Measurements from ENCODE around the gene MANEA. TPM values are rescaled to one million over a fixed set of nuclear protein-coding genes. Genes with fewer than 3 reads are reported as not detected.
A peak's percentile ranks its signal among the peaks of the same experiment; 100 is the strongest.
"Not testable (repeated sequence)": the region's sequence is repeated elsewhere in the genome, so short reads cannot be mapped to it uniquely, and the experiment has no call there.

The MANEA gene
- total and polyA plus RNA-seq, 3 experiments from 2014 or later = 5.0 to 23.1 (median 19.3) TPM

DNA sequence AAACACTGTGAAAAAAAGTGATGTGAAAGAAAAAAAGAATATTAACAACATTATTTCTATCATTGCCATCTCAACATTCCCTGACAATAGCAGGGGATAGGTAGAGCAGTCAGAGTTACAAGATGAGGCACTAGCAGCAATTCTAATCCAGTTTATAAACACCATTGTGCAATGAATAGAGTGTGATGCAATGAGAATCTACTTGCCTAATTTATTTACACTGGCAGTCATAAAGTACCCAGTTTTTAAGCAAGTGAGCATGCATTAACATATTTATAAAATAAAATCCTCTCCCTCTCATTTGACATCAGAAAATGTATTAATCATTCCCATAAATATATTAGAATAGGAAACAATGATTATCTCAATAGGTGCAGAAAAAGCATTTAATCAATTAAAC is 2.5 kb upstream of the MANEA start:
- ChIA-PET POLR2A (no interaction called here), CTCF (no interaction called here)
- Mint-ChIP-seq H3K4me1 (peaks cover 59 to 84% (median 79%) of the 10 kb centered on the region in 3 donors), H3K27ac (peak overlapping the region in 1 of 8 donors; percentile 25), H3K27me3 (peaks cover 0 to 2% of the 10 kb centered on the region in 2 donors), H3K36me3 (peaks cover 0 to 17% (median 3%) of the 10 kb centered on the region in 3 donors), H3K9me3 (no peaks in the 10 kb centered on the region), H3K4me3 (peak overlapping the region in 6 of 7 donors; percentile 51 to 100 (median 86))
- no peaks in the 10 kb centered on the region for H3K27me3 ChIP-seq (ENCODE audit: insufficient read depth, low read length, poor library complexity, severe bottlenecking)
- H3K27ac ChIP-seq (ENCODE audit: low read depth, low read length) = no peak overlapping the region
- no peaks in the 10 kb centered on the region for H3K36me3 ChIP-seq (ENCODE audit: insufficient read depth, low read length)
- DNase-seq = no peak
- peaks cover 28% of the 10 kb centered on the region for H3K4me1 ChIP-seq (ENCODE audit: insufficient read depth, low read length)
- H3K4me3 ChIP-seq (ENCODE audit: low read length) = no peak overlapping the region
- no peaks in the 10 kb centered on the region for H3K9me3 ChIP-seq (ENCODE audit: low read length)

GRCh38 chr6:95576218-95576997 is 927 bp upstream of the MANEA start:
- DNase-seq = peak in 2 of 5 donors; percentile 22 to 40
- H3K9me3 ChIP-seq (ENCODE audit: low read length) = no peaks in the 10 kb centered on the region
- Mint-ChIP-seq H3K27me3 (peaks cover 0 to 2% of the 10 kb centered on the region in 2 donors), H3K4me1 (peaks cover 52 to 85% (median 81%) of the 10 kb centered on the region in 3 donors), H3K4me3 (peak overlapping the region; percentile 94 to 100 (median 98)), H3K36me3 (peaks cover 0 to 15% (median 2%) of the 10 kb centered on the region in 3 donors), H3K9me3 (no peaks in the 10 kb centered on the region), H3K27ac (peak overlapping the region; percentile 84 to 99 (median 98))
- ChIA-PET CTCF (no interaction called here), POLR2A (interaction anchor here (1.2 to 1.8 kb wide), 2 partner anchors 44 to 946 kb away, joined by 3 to 8 read pairs; partner anchors contain the start of gene UFL1)
- H3K4me3 ChIP-seq (ENCODE audit: low read length) = peak overlapping the region; percentile 82
- peak overlapping the region; percentile 87 for H3K27ac ChIP-seq (ENCODE audit: low read depth, low read length)
- peaks cover 28% of the 10 kb centered on the region for H3K4me1 ChIP-seq (ENCODE audit: insufficient read depth, low read length)
- H3K36me3 ChIP-seq (ENCODE audit: insufficient read depth, low read length) = no peaks in the 10 kb centered on the region
- H3K27me3 ChIP-seq (ENCODE audit: insufficient read depth, low read length, poor library complexity, severe bottlenecking) = no peaks in the 10 kb centered on the region

DNA sequence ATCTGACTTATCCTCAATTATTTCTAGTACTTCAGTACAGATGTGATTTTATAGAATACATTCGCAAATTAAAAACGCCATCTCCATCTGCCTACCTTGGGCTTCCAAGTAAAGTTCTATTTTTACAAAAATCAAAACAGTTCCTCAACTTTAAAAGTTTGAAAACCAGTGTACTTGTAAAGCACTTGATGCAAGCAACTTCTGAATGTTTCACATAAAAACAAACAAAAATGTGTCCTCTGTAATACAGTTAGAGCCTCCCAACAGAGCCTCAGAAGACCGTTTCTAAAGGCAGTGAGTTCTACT is 384 bp upstream of the MANEA start:
- DNase-seq = no peak
- H3K4me1 ChIP-seq (ENCODE audit: insufficient read depth, low read length) = peaks cover 28% of the 10 kb centered on the region
- CTCF ChIA-PET = no interaction called here
- H3K27me3 ChIP-seq (ENCODE audit: insufficient read depth, low read length, poor library complexity, severe bottlenecking) = no peaks in the 10 kb centered on the region
- no peaks in the 10 kb centered on the region for H3K9me3 ChIP-seq (ENCODE audit: low read length)
- H3K27me3 Mint-ChIP-seq = peaks cover 0 to 2% of the 10 kb centered on the region in 2 donors
- H3K4me1 Mint-ChIP-seq = peaks cover 48 to 80% (median 79%) of the 10 kb centered on the region in 3 donors
- POLR2A ChIA-PET = interaction anchor here (1.1 to 1.8 kb wide), 4 partner anchors 44 to 1348 kb away, joined by 3 to 8 read pairs (median 4); partner anchors contain the start of genes KLHL32 and UFL1
- H3K36me3 Mint-ChIP-seq = peaks cover 0 to 16% (median 0%) of the 10 kb centered on the region in 3 donors
- H3K4me3 ChIP-seq (ENCODE audit: low read length) = peak overlapping the region; percentile 82
- H3K27ac Mint-ChIP-seq = peak overlapping the region; percentile 84 to 99 (median 98)
- H3K27ac ChIP-seq (ENCODE audit: low read depth, low read length) = peak overlapping the region; percentile 87
- no peaks in the 10 kb centered on the region for H3K9me3 Mint-ChIP-seq
- H3K4me3 Mint-ChIP-seq = peak overlapping the region; percentile 94 to 100 (median 98)
- H3K36me3 ChIP-seq (ENCODE audit: insufficient read depth, low read length) = no peaks in the 10 kb centered on the region

DNA sequence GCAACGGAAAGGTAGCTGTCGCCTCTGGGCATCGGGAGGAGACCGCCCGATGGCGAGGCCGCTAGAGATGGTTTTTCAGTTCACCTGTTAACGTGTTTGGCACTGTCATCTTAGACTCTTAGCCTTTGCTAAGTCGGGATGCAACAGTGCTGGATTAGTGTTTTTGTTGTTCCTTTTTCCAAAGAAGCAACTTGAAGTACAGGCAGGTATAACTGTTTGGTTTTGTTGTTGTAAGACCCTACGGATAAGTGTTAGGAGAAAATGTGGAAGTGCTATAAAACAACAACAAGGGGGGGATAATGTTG is 723 bp downstream of the MANEA start:
- H3K36me3 ChIP-seq (ENCODE audit: insufficient read depth, low read length) = no peaks in the 10 kb centered on the region
- H3K4me1 ChIP-seq (ENCODE audit: insufficient read depth, low read length) = peaks cover 28% of the 10 kb centered on the region
- H3K27me3 ChIP-seq (ENCODE audit: insufficient read depth, low read length, poor library complexity, severe bottlenecking) = no peaks in the 10 kb centered on the region
- DNase-seq = no peak
- Mint-ChIP-seq H3K36me3 (peaks cover 0 to 14% (median 0%) of the 10 kb centered on the region in 3 donors), H3K27ac (peak overlapping the region; percentile 84 to 99 (median 98)), H3K4me1 (peaks cover 37 to 75% (median 73%) of the 10 kb centered on the region in 3 donors), H3K27me3 (peaks cover 0 to 2% of the 10 kb centered on the region in 2 donors), H3K9me3 (peaks cover 0 to 2% (median 0%) of the 10 kb centered on the region in 5 donors), H3K4me3 (peak overlapping the region; percentile 94 to 100 (median 98))
- peak overlapping the region; percentile 67 for H3K4me3 ChIP-seq (ENCODE audit: low read length)
- ChIA-PET CTCF (no interaction called here), POLR2A (interaction anchor here (1.1 to 1.8 kb wide), 3 partner anchors 922 to 1347 kb away, joined by 3 to 8 read pairs (median 4); partner anchors contain the start of genes KLHL32 and UFL1)
- peak overlapping the region; percentile 68 for H3K27ac ChIP-seq (ENCODE audit: low read depth, low read length)
- H3K9me3 ChIP-seq (ENCODE audit: low read length) = no peaks in the 10 kb centered on the region

DNA sequence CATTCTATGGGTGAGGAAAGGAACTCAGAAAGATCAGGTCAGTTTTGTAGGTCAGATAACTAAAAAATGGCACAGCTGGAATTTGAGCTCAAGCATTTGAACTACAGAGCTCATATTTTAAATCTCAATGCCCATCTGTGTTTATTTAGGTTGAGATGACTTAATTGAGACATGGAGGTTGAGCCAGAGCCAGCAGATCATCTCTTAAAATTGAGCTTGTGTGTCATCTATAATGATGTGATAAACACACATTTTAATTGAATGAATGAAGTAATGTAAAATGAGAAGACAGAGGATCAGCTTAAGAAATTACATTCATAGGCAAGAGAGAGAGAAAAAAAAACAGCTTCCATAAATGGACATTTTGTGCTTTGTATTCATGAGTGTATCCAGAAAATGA is 3.7 kb downstream of the MANEA start:
- Mint-ChIP-seq H3K9me3 (peaks cover 11 to 14% (median 12%) of the 10 kb centered on the region in 5 donors), H3K27me3 (no peaks in the 10 kb centered on the region), H3K27ac (peak overlapping the region in 3 of 8 donors; percentile 6 to 24 (median 7)), H3K4me1 (peaks cover 21 to 48% (median 47%) of the 10 kb centered on the region in 3 donors), H3K36me3 (peaks cover 6 to 21% (median 10%) of the 10 kb centered on the region in 3 donors), H3K4me3 (no peak overlapping the region)
- CTCF ChIA-PET = no interaction called here
- Histone ChIP-seq H3K36me3 (ENCODE audit: insufficient read depth, low read length) (no peaks in the 10 kb centered on the region), H3K9me3 (ENCODE audit: low read length) (no peaks in the 10 kb centered on the region), H3K4me1 (ENCODE audit: insufficient read depth, low read length) (peaks cover 15% of the 10 kb centered on the region), H3K27me3 (ENCODE audit: insufficient read depth, low read length, poor library complexity, severe bottlenecking) (no peaks in the 10 kb centered on the region), H3K27ac (ENCODE audit: low read depth, low read length) (no peak overlapping the region), H3K4me3 (ENCODE audit: low read length) (no peak overlapping the region)
- POLR2A ChIA-PET = no interaction called here
- DNase-seq = no peak

DNA sequence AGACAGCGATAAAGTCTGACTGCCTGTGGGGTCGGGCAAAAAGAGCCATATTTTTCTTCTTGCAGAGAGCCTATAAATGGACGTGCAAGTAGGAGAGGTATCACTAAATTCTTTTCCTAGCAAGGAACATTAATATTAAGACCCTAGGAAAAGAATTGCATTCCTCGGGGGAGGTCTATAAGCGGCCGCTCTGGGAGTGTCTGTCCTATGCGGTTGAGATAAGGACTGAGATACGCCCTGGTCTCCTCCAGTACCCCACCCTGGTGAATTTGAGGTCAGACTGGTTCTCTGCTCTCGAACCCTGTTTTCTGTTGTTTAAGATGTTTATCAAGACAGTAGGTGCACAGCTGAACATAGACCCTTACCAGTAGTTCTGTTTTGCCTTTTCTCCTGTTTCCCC is 6.9 kb downstream of the MANEA start:
- Mint-ChIP-seq H3K9me3 (peaks cover 11 to 14% (median 12%) of the 10 kb centered on the region in 5 donors), H3K4me1 (peaks cover 18 to 49% (median 41%) of the 10 kb centered on the region in 3 donors), H3K27ac (peak overlapping the region in 1 of 8 donors; percentile 62), H3K36me3 (peaks cover 8 to 18% (median 14%) of the 10 kb centered on the region in 3 donors)
- H3K4me3 Mint-ChIP-seq; H3K27me3 Mint-ChIP-seq; H3K4me1 ChIP-seq (ENCODE audit: insufficient read depth, low read length); H3K36me3 ChIP-seq (ENCODE audit: insufficient read depth, low read length); H3K27me3 ChIP-seq (ENCODE audit: insufficient read depth, low read length, poor library complexity, severe bottlenecking); H3K4me3 ChIP-seq (ENCODE audit: low read length); POLR2A ChIA-PET; H3K9me3 ChIP-seq (ENCODE audit: low read length); H3K27ac ChIP-seq (ENCODE audit: low read depth, low read length); CTCF ChIA-PET: not testable (repeated sequence)
- DNase-seq = peak in 1 of 5 donors; percentile 5

GRCh38 chr6:95587989-95588388 is 10.7 kb downstream of the MANEA start:
- H3K27ac Mint-ChIP-seq = peak overlapping the region in 1 of 8 donors; percentile 2

DNA sequence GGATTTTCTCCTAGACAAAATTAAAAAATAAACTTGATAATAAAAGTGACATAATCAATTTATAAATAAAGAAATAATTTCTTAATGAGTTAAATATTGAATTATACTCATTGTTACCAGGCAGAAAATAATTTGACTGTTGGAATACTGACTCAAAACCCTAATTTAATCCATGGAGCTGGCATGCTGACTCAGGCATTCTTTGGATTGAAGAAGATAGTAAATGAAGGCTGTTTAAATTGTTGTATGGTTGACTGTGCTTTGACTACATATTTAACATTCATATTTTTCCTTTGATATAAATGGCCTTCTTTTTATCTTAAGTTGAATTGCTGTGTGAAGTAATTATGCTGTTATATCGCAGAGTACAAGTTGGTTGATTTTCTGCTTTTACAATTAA is 11.7 kb downstream of the MANEA start:
- DNase-seq = no peak
- Mint-ChIP-seq H3K36me3 (peaks cover 14 to 30% (median 20%) of the 10 kb centered on the region in 3 donors), H3K27ac (no peak overlapping the region), H3K4me1 (peaks cover 24 to 54% (median 47%) of the 10 kb centered on the region in 3 donors), H3K9me3 (peaks cover 6 to 9% (median 8%) of the 10 kb centered on the region in 5 donors), H3K4me3 (no peak overlapping the region), H3K27me3 (no peaks in the 10 kb centered on the region)
- POLR2A ChIA-PET = no interaction called here
- Histone ChIP-seq H3K4me1 (ENCODE audit: insufficient read depth, low read length) (peaks cover 5% of the 10 kb centered on the region), H3K4me3 (ENCODE audit: low read length) (no peak overlapping the region), H3K27me3 (ENCODE audit: insufficient read depth, low read length, poor library complexity, severe bottlenecking) (no peaks in the 10 kb centered on the region), H3K36me3 (ENCODE audit: insufficient read depth, low read length) (no peaks in the 10 kb centered on the region), H3K27ac (ENCODE audit: low read depth, low read length) (no peak overlapping the region), H3K9me3 (ENCODE audit: low read length) (no peaks in the 10 kb centered on the region)
- CTCF ChIA-PET = no interaction called here

More at GRCh38 chr6:95587989-95588388, 10.7 kb downstream of the MANEA start:
- peaks cover 11 to 13% (median 12%) of the 10 kb centered on the region in 5 donors for H3K9me3 Mint-ChIP-seq
- H3K27me3 ChIP-seq (ENCODE audit: insufficient read depth, low read length, poor library complexity, severe bottlenecking) = no peaks in the 10 kb centered on the region
- peaks cover 23 to 47% (median 46%) of the 10 kb centered on the region in 3 donors for H3K4me1 Mint-ChIP-seq
- ChIA-PET CTCF (no interaction called here), POLR2A (no interaction called here)
- DNase-seq = no peak
- H3K27ac ChIP-seq (ENCODE audit: low read depth, low read length) = no peak overlapping the region
- H3K4me3 Mint-ChIP-seq = peak overlapping the region in 6 of 7 donors; percentile 1 to 34 (median 11)
- no peaks in the 10 kb centered on the region for H3K36me3 ChIP-seq (ENCODE audit: insufficient read depth, low read length)
- no peaks in the 10 kb centered on the region for H3K27me3 Mint-ChIP-seq
- no peak overlapping the region for H3K4me3 ChIP-seq (ENCODE audit: low read length)
- H3K4me1 ChIP-seq (ENCODE audit: insufficient read depth, low read length) = peaks cover 5% of the 10 kb centered on the region
- H3K36me3 Mint-ChIP-seq = peaks cover 16 to 32% (median 23%) of the 10 kb centered on the region in 3 donors
- H3K9me3 ChIP-seq (ENCODE audit: low read length) = no peaks in the 10 kb centered on the region
